GM19467 (cell line): Measurements from ENCODE around the gene CBFA2T3.

Source experiments
- ATAC-seq: cut with Tn5 transposase; IDR thresholded peaks from one replicate; pipeline ENCODE4 v1.9.1; 2021; ENCODE audit warnings: mild to moderate bottlenecking, moderate library complexity; ENCODE audit not compliant: unreplicated experiment

Gene CBFA2T3

DNA sequence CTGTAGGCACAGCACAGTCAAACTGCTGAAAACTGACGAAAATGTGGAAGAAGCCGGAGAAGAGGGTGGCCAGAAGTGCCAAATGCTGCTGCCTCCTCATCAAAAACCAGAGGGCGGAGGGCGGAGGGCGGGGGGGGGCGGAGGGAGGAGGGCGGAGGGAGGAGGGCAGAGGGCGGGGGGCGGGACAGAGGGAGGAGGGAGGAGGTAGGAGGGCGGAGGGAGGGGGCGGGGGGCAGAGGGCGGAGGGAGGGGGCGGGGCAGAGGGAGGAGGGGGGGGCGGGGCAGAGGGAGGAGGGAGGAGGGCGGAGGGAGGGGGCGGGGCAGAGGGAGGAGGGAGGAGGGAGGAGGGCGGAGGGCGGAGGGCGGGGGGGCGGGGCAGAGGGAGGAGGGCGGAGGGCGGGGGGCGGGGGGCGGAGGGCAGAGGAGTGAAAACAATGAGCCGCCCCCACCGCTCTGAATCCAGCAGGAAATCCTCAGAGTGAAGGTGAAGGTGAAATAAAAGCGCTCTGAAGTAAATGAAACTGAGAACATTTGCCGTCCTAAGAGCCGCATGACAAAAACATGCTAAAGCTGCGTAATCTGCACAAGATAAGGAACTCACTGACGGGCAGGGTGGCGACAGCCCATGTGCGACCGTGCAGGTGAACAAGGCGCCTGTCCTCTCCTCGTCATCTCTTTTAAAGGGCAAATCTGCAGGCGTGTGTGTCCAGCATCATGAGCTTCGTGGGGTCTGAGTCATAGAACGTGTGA, 22.6 kb upstream of the CBFA2T3 start:
- no peak for ATAC-seq

DNA sequence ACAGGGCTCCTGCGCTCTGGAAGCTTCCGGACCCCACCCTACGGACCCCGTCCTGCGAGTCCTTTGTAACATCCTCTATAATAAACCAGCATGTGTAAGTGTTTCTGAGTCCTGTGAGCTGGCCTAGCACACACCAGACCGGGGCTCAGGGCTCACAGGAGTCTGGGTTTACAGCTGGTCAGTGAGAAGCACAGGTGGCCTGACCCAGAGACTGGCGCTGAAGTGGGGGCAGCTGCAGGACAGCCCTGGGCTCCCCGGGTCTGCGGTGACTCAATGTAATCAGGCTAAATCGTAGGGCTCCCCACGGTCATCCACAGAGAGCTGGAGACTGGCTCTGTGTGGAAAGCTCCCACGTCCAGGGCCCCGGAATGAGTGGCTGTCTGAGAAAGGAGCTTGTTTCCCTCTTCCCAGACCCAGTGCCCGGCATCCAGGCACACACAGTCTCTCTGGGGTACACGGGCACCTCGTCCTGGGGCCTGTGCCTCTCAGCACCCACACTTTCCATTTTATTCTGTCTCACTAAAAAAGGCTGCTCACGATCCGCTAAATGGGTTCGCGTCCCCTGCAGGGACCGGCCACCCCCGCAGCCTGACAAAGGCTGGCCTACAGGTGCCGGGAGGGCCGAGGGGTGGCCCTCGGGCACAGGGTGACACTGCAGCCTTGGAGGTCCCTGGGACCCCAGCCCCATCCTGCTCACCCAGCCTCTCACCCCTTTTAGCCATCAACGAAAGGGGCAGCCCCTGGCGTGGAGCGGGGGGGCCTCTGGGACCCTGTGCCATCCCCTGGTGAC, 18.9 kb upstream of the CBFA2T3 start:
- no peak for ATAC-seq

DNA sequence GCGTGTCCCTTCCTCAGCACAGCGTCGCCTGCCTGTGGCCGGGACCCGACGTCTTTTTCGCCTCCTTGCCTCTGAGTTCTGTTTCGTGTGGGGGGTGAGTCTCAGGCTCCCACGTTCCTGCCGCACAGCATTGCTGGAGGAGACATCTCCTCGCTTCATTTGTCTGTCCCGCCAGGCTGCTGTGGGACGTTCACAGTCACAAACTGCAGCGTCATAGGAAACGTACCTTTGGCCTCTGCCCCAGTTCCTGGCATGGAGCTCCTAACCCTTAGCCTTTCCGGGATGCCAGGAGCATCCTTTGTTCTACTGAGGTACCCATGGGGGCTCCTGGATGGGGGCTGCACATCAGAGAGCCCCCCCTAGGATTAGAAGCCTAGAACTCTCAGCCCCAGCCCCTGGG, 18.2 kb upstream of the CBFA2T3 start:
- no peak for ATAC-seq

DNA sequence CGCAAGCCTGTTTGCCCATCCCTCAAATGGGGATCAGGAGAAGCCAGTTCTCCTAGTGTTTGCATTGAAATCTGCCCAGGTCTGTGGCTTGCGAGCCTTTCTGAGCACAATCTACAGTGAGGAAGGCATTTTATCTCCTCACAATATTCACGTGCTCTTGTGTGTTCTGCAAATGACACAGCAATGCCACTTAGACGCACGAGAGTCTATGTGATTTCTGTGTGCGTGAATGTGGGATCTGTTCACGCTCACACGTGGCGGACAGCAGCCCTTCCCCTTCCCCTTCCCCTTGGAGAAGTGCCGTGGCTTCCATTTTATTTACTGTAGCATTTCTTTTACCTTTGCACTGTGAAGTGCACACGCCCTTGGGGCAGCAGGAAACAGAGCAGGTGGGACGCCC, 17.7 kb upstream of the CBFA2T3 start:
- no peak for ATAC-seq

DNA sequence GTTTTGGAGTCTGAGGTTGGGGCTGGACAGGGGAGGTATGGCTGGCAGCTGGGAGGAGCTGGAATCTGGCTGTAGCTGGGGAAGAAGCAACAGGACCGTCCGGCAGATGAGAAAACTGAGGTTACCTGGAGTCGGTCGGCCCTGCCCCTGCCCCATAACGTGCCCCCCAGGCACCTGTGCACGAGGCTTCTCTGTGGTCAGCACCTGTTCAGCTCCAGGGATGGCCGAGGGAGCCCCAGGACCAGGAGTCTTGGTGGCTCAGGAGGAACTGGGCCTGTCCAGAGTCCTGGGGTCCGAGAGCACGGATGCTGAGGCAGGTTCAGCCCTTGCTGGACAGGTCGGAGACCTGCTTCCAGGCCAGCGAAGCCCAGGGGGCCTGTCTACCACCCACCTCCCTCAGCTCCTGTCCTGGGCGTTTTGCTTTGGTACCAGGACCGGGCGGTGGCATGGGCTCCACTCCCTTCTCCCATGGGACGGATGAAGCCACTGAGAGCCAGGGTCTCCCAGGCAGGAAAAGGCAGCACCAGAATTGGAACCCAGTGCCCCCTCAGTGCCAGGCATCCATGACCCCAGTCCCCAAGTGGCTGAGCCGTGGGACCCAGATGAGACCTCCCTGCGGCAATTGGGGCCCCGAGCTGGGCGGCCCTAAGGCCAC, 17.1 kb upstream of the CBFA2T3 start:
- ATAC-seq, result no peak

DNA sequence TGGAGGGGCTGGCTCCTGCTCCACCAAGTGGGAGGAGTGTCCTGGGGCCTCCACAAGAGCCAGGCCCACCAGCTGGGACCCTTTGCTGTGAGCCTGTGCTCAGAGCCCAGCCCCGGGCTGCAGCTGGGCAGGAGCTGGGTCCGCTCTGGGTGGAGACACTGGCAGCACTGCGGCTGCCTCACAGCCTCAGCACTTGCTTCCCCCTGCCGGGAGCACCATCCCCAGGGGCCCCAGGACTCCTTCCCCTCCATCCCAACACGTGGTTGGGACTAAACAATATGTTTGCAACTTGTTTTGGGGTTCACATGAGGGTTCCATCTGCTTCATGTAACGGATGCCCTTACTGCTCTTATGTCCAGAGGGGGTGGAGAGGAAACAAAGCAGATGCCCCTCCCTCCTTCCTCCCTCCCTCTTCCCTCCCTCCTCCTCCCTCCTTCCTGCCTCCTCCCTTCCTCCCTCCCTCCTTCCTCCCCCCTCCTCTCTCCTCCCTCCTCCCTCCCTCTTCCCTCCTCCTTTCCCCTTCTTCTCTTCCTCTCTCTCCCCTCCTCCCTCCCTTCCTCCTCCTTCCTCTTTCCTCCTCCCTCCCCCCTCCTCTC, 16.3 kb upstream of the CBFA2T3 start:
- no peak for ATAC-seq

DNA sequence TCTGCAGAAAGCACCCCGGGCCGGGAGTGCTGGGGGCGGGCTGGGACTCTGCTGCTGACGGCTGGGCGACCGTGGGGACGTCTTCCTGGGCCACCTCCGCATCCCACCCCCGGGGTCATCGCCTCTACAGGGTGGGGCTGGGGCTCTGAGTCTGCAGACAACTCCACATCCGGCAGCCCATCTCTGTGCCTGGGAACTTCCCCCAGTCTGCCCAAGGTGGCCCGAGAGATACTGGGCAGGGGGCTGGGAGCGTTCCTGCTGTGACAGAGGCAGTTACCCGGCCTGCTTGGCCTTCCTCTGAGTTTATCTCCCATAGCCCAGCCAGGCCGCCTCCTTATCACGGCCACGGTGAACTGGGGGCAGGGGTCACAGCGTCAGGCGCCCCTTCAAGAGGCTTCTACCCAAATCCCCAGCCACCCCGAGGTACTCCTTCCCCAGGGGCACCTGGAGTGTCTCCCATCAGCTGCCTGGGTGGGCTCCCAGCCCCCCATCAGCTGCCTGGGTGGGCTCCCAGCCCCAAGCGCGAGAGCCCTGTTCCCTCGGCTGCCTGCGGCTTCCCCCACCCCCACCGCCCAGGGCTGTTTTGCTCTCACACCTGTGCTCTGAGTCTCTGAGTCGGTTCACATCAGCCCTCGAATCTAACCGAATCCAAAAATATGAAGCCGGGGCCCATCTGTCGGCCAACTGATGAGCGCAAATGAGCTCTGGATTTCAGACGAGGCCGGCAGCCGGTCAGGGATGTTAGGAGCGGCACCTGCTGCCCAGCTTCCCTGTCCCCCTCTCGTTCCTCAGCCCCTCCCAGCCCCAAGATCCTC, 15.6 kb upstream of the CBFA2T3 start:
- ATAC-seq, result no peak

DNA sequence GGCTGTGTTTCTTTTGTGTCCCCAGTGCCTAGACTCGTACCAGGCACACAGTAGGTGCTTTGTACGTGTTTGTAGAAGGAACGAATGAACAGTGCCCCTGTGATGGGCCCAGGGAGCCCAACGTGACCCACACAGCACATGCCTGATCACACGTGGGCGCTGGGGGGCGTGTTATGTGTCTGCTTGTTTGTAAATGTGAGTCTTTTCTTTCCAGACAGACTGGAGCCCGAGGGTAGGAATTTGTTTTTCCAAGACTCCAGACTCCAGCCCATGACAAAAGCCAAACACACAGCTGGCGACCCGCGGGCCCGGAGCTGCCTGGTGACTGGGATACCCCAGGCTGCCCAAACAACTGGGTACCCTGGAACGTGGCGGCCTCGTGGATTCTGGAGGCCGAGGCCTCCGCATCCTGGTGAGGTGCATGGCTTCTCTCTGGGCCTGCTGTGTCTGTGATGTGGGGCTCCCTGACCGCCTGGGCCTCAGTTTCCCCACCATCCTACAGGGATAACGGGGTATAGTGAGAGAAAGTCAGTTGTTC, 14.9 kb upstream of the CBFA2T3 start:
- ATAC-seq, result no peak

DNA sequence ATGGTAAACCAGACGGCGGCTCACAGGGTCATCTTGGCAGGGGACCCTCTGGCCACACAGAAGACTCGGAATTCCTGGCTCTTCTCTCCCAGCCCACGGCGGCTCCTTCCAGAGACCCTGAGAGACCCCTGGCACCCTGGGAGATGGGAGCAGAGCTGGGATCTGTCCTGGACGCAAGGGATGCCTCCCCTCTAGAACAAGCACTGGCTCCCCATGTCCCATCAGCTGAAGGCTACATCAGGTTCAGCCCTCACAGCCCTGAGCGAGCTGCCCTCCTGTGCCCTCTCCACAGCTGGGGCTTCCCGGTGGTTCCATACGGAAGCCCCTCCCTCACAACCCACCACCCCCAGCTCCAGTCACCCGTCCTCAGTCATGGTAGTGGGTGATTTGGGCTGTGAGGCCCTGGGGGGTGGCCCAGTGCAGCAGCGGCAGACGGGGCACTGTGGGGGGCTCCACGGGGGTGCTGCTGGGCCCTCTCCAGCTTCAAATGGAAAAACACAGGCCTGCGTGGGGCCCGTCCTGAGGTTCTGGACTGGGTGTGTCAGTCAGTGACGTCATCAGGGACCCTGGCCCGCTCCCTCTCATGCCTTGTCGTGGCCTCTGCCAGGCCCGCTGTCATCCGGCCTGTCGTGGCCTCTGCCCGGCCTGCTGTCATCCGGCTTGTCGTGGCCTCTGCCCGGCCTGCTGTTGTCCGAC, 13.0 kb upstream of the CBFA2T3 start:
- no peak for ATAC-seq

DNA sequence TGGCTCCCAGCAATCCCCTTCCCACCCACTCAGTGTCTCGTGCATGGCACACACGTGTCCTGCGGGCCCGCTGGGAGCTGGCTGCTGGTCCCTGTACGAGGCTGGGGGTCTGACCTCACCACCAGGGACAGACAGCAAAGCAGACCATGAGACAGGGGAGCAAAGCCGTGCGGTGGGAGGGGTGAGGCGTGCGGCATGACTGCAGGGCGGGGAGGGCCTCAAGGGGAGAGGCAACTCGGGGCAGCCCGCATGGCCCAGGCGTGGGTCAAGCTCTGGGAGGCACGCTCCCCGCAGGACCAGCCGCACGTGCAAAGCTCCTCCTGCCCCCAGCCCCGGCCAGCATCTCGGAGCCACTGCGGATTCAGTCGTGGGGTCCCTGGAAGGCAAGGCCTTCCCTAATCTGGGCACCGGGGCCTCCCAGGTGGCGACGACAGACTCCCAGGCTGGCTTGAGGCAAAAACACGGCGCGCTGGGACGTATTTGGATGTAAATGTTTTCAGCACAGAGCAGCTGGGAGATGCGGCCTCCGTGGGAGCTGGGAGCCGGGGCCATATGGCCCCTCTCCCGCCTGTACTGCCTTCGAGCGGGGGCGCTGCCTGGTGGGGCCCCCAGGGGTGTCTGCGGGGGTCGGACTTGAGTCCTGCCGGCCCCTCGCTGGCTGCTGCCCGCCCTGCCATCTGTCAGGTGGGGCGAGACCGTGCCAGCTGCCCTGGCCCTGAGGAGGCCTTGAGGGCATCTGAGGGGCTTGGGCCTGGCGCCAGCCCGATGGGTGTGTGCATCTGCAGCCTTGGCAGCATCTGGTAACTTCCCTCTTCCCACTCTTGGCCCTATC, 12.2 kb upstream of the CBFA2T3 start:
- no peak for ATAC-seq

DNA sequence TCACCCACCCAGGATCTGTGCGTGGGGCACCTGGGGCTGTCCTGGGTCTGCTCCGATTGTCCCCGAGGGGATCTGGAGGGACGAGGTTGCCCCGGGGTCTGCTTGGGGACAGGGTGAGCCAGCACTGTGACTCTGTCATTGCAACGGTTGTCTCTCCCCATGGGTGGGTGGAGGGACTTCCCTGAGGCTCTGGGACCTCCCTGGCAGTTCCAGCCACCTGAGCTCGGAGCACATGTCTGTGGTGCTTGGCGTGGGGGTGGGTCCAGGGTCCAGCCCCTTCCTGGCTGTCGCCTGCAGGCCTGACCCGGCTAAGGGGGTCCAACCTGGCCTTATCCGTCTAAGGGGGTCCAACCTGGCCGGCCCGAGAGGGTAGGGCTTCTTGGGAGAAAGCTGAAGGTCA, 8.5 kb upstream of the CBFA2T3 start:
- no peak for ATAC-seq

DNA sequence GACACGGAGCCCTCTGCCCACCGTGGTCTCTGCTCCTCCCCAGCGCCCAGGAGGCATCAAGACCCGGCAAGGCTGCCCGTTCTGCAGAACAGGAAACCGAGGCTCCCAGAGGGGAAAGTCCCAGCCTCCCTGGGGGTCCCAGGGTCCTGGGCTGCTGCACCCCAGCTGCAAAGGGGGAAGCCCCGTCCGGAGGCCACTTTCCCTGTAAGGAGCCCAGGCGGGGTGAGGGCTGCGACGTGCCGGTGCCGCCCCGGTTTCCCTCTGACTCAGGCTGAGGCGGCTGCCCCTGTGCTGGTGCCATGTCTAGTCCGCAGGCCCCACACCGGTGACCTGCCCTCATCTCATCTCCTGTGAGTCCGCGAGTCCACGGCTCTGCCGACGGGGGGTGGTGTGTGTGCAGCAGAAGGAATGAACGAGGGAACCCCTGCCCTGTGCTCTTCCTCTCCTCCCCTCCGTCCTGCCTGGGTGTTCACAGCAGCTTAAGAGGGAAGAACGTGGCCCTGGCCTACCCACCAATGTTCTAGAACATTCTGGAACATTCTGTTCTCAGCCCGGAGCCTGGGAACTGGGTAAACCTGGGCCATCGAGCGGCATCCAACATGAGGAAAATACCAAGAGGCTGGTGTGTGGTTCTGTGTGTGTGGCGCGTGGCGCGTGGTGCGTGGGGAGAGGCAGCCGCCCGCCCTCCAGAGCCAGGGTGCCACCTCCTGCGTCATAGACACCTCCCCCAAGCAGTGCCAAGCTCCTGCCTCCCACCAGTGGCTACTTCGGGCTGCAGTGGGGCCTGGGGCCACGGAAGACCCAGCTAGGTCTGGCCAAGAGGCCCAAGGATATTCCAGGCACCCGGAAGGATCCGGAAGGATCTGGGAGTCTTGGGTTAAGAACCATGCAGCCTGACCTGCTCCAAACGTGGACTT, 7.0 kb upstream of the CBFA2T3 start:
- no peak for ATAC-seq

DNA sequence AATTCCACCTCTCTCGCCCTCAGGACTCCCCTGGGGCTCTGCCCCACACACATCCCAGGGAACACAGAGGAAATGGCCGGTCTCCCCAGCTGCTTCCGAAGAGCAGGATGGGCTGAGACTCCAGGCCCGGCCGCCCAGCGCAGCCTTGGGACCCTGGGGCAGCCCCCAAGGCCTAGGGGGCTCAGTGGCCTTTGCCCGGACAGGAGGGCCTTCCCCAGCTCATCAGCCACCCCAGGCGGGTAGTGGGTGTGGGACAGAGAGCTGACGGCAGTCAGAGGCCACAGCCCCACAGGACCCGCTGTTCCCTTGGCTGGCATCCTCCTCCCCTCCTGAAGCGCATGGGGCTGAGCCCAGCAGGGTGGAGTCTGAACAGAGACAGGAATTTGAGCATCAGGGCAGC, 6.2 kb upstream of the CBFA2T3 start:
- no peak for ATAC-seq

DNA sequence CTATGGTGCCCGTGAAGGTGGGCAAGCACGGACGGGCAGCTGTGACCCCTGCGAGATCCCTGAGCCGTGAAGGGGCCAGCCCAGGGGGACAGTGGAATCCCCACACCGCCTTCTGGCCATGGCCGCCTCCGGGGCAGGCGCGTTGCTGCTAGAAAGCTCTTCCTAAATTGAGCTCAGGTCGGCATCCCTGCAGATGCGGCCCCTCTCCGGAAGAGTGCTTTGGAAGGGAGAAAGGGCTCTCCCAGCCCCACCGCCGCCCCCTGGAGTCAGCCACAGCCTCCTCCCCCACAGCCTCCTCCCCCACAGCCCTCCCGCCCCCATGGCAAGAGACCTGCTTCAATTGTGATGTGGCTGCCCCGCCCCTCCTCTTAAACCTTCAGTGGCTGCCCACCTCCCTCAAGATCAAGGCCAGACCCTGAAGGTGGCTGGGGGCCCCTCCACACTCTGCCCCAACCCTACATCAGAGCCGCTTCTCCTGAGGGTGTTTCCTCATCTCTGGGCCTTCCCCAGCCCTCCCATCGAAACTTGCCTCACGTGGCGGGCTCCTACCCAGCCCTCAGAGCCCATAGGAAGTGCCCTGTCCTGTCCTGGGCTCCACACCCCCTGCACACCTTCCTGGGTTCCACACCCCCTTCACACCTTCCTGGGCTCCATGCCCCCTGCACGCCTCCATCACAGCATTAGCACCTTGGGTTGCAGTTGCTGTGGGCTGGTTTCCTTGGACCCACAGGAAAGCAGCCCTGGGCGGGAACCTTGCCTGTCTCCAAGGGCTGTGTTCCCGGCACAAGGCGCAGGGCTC, 5.5 kb upstream of the CBFA2T3 start:
- no peak for ATAC-seq

DNA sequence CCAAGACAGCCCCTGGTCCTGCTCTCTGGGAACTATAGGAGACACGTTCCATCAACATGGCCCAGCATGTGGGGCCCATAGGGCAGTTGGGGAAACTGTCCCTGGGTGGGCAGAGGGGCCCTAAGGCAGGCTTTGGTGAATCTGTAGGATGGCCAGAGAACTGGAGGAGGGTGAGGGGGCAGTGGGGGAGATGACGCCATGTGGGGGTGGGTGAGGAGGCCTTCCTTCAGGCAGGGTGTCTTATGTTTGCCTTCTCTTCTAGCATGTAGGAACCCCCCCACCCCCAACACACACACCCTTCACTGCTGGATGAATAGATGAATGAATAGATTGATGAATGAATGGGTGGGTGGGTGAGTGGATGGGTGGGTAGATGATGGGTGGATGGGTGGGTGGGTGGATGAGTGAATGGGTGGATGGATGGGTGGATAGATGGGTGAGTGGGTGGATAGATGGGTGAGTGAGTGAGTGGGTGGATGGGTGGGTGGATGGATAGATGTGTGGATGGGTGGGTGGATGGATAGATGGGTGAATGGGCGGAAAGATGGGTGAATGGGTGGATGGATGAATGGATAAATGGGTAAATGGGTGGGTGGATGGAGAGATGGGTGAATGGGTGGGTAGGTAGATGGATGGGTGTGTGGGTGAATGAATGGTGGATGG, 2.5 kb upstream of the CBFA2T3 start:
- ATAC-seq, result no peak

DNA sequence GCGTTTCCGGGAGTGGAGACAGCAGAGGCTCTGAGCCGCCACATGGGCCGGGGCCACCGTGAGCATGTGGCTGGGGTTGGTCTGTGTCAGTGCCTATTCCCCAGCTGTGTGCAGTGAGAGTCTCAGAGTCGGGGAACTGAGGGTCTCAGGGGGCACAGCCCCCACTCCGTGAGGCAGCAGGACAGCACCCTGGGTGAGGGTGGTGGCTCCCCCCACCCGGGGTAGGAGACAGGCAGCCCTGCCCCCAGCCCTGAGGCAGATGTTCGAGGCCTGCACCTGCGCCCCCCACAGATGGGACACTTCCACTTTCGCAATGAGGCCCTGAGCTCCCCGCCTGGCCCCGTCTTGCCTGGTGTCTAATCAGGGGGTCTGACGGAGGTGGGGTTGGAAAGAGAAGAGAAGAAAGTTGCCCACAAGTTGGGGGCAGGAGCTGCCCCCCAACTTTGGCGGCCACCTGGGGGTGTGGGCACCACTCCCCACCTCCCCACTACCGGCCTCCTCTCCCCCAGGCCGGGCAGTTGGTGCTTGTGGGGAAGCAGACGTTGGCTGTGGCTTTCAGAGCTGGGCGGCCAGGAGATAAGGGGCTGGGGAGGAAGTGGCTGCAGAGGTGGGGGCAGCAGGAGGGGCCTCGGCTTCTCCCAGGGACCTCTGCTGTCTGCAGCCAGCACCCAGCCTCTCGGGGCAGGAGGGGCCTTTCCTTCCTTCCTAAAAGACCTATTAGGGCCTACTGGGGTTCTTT, 1.8 kb upstream of the CBFA2T3 start:
- peak; percentile 33 for ATAC-seq
